Glomerular visceral epithelial cell (primary cell): ENCODE measurements around the gene ZNF768.
"Not testable (repeated sequence)": the region's sequence is repeated elsewhere in the genome, so short reads cannot be mapped to it uniquely, and the experiment has no call there.

Experiments used
- DNase-seq: peaks from one replicate; pipeline ENCODE4 v3.0.0-alpha.2; 2016; ENCODE audit errors: extremely low spot score

Gene ZNF768

DNA sequence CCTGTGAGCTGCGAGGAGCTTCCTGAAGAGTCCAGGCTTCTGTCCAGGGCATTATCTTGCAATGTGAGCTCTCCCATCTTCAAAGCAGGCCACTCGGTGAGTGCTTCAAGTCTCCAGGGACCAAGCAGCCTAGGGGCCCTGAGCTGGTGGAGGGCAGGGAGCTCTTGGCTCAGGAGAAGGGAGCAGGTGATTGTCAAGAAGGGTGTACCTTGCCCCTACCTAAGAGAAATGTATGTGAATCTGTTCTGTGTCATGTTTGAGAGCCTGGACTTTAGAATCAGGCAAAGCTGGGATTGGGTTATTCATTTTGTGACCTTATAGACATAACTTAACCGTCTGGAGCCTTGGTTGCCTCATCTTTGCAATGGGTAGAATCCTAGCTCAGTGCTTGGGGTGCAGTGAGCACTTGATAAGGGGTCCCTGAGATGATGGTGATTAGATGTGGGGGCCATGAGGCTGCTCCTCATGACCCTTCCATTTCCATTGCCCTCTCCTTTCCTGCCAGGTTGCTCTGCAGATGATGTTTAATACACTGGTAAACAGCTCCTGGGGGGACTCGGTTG, 15.9 kb downstream of the ZNF768 start:
- no peak for DNase-seq

DNA sequence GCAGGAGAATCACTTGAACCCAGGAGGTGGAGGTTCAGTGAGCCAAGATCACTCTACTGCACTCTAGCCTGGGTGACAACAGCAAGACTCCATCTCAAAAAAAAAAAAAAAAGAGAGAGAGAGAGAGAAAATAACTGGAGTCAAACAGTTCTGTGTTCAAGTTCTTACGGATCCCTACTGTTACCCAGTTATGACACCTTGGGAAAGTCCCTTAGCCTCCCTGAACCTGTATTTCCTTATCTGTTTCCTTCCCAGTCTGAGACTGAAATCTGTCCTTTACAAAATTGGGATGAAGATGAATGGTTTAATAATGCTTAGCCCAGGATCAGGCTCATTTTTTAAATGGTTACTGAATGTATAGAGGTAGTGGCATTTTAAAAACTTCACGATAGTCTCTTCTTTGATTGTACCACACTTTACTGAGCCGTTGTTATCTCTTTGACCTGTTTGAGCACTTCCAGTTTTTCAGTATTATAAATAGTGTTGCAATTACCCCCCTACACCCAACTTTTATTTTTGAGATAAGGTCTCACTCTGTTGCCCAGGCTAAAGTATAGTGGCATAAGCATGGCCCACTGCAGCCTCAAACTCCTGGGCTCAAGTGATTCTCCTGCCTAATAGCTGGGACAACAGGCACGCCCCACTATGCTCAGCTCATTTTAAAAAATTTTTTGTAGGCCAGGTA, 17.1 kb downstream of the ZNF768 start:
- no peak for DNase-seq

DNA sequence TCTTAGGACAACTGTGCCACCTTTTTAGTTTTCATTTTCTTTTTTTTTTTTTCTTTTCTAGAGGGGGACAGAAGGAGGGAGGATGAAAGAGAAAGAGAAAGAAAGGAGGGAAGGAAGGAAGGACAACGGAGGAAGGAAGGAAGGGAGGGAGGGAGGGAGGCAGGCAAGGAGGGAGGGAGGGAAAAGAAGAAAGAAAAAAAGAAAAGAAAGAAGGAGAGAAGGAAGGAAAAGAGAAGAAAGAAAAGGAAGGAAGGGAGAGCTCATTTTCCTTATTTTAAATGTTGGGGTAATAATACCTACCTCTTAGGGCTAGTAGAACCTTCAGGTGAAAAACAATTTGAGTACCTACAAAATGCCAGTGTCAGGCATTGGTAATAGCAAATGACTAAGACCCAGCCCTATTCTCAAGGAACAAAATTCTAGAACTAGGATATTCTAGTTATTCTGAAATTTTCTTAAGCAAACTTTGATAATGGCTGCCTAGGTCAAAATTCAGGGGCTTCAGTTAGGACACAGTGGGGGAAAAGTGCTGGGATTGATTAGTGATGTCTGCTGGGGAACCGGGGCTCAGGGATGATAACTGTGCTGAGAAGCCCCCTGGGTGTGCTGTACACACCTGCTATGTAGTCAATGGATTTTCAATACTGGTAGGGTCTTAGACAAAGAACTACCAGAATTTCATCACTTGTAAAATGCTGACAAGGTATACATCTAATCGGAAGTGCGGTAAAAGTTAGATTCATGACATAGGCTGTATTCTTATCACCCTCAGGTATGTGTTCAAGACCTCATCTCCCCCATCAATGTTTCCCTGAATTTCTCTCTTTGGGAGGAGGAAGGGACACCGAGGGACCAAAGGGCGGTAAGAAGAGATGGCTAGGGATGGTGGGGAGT, 22.7 kb downstream of the ZNF768 start:
- no peak for DNase-seq

DNA sequence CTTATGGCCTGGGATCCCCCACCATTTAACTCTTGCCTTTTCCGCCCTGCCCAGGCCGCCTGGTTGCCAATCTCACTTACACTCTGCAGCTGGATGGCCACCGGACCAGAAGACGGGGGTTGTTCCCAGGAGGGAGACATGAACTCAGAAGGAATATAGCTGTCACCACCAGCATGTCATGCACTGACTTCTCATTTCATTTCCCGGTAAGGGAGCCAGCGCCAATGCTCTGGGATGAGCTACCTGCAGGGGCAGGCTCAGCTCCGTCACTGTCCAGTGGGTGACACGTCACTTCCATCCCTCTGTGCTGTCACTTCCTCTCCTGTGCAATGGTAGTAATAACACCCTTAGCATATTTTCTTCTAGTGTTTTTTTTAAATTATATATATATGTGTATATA, 27.1 kb downstream of the ZNF768 start:
- no peak for DNase-seq

DNA sequence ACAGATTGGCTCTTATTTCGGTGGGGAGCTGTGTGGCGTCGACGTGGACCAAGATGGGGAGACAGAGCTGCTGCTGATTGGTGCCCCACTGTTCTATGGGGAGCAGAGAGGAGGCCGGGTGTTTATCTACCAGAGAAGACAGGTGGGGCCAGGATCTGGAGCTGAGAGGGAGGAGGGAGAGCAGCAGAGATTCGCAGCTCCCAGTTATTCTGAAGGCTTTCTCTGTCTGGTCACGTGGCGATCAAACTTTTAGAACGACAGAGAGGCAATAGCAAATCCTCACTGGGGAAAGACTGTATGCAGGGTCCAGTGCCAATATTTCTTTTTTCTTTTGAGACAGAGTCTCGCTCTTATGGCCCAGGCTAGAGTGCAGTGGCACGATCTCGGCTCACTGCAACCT, 31.7 kb downstream of the ZNF768 start:
- no peak for DNase-seq

DNA sequence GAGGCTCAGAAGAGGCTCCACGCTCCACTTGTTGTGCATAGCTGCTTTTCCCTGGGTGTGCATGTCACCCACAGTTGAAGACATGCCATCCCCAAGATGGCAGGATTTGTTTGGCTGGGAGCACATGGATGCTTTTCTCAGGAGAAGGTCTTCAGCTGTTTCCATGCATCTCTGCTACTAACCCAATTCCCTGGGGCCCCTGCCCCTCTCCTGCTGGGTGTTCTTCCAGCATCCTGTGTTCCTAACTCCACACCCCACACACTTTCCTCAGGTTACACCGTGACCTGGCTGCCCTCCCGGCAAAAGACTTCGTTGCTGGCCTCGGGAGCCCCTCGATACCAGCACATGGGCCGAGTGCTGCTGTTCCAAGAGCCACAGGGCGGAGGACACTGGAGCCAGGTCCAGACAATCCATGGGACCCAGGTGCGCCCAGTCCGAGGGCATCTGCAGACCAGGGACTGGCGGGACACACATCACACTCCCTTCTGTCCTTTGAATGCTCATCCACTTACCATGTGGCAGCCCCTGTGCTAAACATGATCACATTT, 32.4 kb downstream of the ZNF768 start:
- no peak for DNase-seq

DNA sequence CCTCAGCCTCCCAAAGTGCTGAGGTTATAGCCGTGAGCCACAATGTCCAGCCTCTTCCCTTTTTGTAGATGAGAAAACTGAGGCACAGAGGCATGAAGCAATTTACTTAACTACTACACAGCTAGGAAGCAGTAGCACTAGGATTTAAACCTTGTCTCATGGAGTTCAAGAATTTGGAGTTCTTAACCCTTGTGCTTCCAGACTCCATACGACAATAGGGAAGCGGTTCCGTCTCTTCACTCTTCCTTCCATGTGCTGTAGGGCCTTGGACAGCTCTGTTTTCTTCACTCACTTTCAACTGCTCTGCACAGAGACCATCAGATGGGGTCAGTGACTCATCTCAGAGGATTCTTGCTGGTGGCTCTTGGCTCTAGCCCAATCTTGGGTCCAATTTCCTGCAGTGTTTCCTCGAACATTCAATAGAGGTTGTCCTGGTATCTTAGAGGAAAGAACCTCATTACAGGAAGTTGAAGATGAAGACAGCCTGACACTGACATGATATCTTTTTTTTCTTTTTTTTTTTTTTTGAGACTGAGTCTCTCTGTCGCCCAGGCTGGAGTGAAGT, 34.5 kb downstream of the ZNF768 start:
- peak; percentile 81 for DNase-seq

DNA sequence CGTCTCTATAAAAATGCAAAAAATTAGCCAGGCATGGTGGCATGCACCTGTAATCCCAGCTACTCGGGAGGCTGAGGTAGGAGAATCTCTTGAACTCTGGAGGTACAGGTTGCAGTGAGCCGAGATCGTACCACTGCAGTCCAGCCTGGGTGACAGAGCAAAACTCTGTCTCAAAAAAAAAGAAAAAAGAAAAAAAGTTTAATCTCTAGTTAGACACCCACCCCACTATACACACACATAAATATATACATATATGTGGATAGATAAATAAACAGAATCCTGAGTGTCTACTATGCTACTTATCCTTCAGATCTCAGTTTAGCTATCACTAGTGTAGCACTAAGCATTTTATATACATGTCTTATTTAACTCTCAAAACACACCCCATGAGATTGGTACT, 35.1 kb downstream of the ZNF768 start:
- DNase-seq, result no peak

DNA sequence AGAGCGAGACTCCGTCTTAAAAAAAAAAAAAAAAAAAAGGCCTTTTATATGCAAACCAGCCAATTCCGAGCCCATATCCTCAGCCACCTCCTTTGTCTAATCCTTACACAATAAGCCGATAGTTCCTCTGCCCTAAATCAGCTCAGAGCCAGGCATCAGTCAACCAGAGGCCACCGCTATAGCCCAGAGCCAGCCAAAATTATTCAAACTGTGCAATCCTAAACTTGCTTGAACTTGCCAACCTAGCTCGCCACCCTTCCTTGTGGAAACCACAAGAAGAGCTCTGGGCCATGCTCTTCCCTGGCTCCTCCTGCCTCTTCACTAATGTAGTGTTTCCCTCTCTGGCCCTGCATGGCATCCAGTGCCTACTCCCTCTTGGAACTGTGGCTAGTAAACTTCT, 36.2 kb downstream of the ZNF768 start:
- no peak for DNase-seq

DNA sequence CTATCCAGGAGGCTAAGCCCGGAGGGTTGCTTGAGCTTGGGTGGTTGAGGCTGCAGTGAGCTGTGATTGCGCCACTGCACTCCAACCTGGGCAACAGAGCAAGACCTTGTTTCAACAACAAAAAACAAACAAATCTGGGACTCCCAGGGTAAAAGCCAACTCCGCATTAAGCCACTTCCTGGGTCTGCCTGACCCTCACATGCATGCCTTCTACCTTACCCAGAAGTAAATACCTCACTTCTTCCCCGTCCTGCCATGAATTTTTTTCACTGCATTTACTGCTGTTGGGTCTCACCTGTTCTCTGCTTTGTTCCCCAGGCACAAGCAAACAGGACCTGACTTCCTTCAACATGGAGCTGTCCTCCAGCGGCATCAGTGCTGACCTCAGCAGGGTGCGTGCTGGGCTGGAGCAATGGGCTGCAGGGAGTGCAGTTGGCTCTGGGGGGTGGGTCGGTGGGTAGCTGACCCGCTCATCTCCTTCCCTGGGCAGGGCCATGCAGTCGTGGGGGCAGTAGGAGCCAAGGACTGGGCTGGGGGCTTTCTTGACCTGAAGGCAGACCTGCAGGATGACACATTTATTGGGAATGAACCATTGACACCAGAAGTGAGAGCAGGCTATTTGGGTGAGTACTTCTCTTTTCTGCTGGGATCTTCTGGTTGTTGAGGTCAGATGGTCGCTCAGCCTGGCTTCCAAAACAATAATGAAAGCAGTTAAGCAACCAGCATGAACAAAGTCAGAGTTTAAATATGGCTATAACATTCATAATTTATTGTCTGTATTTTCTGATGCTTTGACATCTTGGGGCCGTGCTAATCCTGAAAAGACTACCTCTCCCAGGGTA, 37.4 kb downstream of the ZNF768 start:
- DNase-seq, result no peak

DNA sequence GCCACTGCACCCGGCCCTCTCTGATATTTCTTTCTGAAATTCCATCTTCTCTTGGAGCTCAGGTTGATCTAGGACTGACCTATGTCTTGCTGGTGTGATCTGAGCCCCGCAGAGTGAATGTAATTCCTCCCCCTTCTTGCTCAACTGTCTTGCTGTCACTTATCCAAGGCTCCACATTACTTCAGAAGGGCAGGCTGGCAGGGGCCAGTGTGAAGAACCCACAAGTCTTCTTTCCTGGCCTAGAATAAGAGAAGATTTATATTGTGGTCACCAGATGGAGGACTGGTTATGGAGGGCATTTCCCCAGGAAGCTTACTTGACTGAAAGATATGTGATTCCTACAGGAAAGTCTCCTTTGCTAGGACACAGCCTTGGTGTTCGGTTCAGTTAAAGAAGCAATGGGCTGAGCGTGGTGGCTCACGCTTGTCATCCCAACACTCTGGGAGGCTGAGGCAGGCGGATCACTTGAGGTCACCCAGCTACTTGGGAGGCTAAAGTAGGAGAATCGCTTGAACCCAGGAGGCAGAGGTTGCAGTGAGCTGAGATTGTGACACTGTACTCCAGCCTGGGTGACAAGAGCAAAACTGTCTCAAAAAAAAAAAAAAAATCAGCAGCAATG, 40.4 kb downstream of the ZNF768 start:
- DNase-seq, result peak; percentile 10

DNA sequence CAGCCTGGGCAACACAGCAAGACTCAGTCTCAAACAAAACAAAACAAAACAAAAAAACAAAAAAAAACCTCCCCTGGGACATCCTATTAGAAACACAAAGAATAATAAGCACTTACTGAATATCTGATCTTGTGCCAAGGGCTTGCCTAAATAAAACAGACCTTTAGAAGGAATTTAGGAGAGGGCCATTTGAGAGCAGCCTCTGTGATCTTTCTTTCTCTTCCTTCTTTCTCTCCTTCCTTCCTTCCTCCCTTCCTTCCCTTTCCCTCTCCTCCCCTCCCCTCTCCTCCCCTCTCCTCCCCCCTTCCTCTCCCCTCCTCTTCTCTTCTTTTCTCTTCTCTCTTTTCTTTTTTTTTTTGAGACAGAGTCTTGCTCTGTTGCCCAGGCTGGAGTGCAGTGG, 41.5 kb downstream of the ZNF768 start:
- no peak for DNase-seq

DNA sequence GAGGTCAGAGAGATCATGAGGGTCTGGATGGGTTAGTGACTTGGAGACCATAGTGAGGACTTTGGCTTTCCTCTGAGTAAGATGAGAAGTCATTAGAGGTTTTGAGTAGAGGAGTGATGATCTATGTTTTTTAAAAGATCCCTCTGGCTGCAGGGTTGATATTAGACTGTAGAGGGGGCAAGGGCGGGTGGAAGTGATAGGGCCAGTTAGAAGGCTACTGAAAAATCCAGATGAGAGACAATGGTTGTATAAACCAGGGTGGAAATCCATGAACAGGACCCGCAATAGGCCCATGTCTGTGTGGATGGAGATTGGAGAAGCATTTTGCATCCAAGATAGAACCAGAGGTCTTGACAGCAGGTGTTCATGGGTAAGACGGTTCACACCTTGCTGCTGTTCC, 44.0 kb downstream of the ZNF768 start:
- DNase-seq, result no peak

DNA sequence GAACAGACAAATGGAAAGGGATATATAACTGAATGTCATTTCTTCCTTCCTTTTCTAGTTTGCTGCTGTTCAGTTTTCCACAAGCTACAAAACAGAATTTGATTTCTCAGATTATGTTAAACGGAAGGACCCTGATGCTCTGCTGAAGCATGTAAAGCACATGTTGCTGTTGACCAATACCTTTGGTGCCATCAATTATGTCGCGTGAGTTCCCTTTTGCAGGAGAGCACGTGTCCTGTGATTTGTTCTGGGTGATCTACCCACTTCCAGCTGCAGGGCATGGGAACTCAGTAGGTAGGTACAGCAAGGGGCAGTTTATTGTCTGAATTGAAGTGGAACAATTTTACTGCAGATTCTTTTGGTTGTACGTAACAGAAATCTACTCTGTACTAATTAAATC, 45.0 kb downstream of the ZNF768 start:
- no peak for DNase-seq

DNA sequence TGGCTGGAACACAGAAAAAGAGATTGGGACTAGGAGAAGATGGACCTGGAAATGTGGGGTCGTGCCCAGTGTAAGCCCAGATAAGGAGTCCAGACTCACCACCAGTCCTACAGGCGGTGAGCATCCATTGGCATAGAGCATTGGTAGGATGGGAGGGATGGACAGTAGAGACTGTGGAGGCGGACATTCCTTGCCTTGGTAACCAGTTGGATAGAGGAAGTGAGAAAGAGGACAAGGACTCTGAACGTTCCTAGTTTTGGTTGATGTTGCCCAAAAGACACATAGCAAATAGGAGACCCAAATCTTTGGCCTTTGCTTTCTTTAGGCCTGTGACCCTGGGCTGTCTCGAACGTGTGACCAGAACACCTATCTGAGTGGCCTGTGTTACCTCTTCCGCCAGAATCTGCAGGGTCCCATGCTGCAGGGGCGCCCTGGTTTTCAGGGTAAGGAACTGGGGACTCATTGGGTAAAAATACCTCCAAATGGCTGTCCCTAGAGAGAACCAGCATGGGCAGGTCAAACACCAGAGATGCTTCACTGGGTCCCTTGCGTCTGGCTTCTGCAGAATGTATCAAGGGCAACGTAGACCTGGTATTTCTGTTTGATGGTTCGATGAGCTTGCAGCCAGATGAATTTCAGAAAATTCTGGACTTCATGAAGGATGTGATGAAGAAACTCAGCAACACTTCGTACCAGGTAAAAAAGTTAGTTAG, 47.4 kb downstream of the ZNF768 start:
- no peak for DNase-seq

DNA sequence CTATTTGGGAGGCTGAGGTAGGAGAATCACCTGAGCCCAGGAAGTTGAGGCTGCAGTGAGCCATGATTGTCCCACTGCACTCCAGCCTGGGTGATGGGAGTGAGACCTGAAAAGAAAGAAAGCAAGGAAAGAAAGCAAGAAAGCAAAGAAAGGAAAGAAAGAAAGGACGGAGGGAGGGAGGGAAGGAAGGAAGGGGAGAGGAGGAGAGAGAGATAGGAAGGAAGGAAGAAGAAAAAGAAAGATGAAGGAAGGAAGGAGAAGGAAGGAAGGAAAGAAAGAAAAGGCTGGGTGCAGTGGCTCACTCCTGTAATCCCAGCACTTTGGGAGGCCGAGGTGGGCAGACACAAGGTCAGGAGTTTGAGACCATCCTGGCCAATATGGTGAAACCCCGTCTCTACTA, 48.6 kb downstream of the ZNF768 start:
- DNase-seq, result not testable (repeated sequence)

DNA sequence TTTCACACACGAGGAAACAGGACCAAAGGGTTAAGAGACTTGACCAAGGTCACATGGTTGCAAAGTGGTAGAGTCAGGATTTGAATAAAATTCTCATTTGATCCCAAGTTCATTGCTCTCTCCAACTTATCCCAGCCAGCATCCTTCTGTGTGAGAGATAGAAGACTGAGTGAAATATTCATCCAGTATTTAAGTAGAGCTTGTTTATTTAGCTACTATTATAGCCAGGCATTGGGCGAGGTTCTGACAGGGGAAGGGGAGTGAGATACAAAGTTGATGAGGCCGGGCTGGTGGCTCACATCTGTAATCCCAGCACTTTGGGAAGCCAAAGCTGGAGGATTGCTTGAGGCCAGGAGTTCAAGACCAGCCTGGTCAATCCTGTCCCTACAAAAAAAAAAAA, 49.4 kb downstream of the ZNF768 start:
- no peak for DNase-seq

DNA sequence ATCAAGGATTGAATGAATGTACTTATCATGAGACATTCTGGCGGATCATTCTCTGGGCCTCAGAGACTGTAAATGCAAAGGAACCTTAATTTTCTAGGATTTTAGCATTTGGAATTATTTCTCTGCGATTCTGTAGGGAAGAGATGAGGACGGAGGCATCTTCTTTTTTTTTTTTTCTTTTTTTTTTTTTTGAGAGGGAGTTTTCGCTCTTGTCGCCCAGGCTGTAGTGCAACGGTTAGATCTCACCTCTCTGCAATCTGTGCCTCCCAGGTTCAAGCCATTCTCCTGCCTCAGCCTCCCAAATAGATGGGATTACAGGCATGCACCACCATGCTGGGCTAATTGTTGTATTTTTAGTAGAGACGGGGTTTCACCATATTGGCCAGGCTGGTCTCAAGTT, 51.7 kb downstream of the ZNF768 start:
- no peak for DNase-seq

DNA sequence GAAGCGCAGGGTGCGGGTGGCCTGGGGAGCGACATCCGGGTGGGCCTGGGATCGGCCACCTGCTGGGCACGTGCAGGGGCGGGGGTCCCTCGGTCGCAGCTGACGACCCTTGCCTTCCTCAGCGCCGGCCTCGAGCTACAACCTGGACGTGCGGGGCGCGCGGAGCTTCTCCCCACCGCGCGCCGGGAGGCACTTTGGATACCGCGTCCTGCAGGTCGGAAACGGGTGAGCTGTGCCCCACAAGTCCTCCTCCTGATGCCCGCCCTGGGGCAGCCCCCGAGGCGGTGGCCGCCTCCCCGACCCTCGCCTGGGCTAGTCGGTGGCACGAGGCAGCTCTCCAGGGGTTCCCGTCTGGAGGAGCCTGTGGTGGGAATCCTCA, 52.3 kb downstream of the ZNF768 start:
- DNase-seq, result no peak
